HT-29 (cell line): Measurements from ENCODE around the gene ARHGAP6. TPM values are rescaled to one million over a fixed set of nuclear protein-coding genes. Genes with fewer than 3 reads are reported as not detected.
"Not testable (repeated sequence)": the region's sequence is repeated elsewhere in the genome, so short reads cannot be mapped to it uniquely, and the experiment has no call there.

ENCODE experiments used
- DNase-seq: peaks from one replicate; pipeline ENCODE4 v3.0.0-alpha.2; 2015; ENCODE audit warnings: low spot score
- total RNA-seq: library from RNA; depleted of rRNA; stranded (reverse); fragments of >200 nt; shearing (Covaris generic); gene quantifications from 2 replicates; pipeline ENCODE4 v1.2.3, GENCODE V29; 2014

The ARHGAP6 gene
- total RNA-seq, 1 experiment from 2014 or later = not detected

DNA sequence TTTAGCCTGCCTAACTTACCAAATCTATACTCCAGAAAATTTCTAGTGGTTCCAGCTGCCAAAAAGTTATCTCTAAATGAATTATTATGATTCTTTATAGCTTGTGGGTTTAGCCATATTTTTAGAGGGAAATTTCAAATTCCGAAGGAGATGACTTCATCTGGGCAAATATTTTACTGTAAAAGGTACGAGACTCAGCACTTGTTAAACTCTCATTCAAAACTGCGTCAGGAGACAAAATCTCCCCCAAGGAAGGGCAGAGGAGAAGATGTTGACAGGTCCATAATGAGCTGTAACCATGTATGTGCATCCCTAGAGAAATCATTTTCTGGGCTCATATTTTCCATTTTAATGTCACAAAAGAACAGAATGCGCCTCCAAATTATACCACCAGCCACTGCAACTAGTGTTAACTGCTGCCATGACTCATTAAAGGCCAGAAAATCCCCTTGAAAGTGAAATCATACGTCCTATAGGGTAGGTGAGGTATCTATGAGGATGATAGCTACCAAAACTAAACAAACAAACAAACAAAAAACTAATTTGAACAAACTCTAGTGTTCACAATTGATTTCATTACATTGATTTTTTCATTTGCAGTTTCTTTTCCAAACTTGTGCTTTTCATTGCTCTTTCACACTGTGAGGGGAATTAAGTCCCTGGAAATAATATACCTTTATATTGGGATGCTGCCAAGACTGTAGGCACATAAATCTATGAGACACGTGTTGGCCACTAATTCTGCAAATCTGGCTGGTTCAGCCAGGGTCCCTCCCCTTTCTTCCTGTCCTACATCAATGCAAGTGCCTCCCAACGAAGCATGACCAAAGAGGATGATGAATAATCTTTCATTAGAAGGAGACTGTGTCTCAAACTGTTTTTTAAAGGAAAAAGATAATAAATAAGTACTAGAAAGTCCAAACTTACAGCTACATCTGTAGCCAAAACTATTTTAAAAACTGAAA is 85.8 kb downstream of the ARHGAP6 start:
- no peak for DNase-seq

- not testable (repeated sequence) for DNase-seq
Observed at GRCh38 chrX:11578301-11578700, 87.4 kb downstream of the ARHGAP6 start.

- no peak for DNase-seq
Observed at GRCh38 chrX:11577603-11578002, 88.1 kb downstream of the ARHGAP6 start.

GRCh38 chrX:11575332-11575731 is 90.4 kb downstream of the ARHGAP6 start:
- DNase-seq = no peak

DNA sequence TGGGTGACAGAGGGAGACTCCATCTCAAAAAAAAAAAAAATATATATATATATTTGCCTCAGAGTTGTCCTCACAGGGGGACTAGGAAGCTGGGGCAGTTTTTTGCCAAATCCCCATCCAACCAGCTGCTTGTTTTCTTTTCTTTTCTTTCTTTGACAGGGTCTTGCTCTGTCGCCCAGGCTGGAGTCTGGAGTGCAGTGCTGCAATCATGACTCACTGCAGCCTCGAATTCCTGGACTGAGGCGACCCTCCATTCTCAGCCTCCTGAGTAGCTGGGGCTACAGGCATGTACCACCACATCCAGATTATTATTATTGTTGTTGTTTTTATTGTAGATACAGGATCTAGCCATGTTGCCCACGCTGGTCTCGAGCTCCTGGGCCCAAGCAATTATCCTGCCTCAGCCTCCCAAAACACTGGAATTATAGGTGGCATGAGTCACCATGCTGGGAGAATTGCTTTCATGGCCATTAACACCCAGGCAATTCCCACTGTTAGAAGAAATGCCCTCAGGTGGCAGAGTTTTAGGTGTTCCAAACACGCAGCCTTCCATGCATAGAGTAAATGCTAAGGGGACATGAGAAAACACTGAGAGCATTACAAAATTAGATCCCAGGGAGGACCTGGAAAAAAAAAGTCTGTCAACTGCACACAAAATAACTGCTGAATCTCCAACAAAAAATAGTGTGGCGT is 98.0 kb downstream of the ARHGAP6 start:
- no peak for DNase-seq

GRCh38 chrX:11566789-11567188 is 98.9 kb downstream of the ARHGAP6 start:
- DNase-seq = no peak

- DNase-seq = no peak
Observed at GRCh38 chrX:11566173-11566572, 99.5 kb downstream of the ARHGAP6 start.

DNA sequence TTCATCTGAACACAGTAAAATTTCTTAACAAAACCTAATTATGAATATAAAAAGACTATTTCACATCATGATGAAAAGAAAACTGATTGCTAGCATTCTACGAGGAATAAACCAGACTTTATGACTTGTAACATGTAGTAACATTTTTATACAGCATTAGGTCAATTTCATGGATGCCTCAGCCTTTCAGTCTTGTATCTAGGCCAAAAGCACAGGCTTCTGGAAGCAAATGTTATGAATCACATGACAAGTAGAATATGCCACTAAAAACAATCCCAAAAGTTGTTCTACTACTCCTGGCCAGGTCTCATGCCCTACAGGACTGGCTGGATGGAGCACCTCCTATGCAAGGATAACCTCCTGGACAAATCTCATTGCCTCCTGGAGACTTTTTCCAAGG is 101.2 kb downstream of the ARHGAP6 start:
- DNase-seq = no peak

DNA sequence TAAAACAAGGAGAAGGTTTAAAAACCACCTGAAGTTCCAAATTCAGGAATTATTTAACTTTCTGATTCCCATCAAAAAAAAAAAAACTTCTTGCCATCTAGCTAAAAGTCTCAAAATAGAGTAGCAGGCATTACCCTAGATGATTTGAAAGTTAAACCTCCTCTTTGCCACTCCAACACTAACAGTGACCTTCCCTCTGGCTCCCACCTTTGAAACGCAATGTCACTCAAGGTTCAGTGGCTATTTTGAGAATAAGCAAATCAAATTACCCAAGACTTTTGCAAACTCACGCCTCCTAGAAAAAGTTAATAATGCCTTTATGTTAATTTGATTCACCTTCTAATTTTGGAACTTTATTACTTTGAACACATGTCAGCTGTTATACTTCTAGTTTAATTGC is 103.2 kb downstream of the ARHGAP6 start:
- DNase-seq = no peak

GRCh38 chrX:11558972-11559371 is 106.7 kb downstream of the ARHGAP6 start:
- peak; percentile 50 for DNase-seq

- no peak for DNase-seq
Observed at GRCh38 chrX:11557120-11557519, 108.6 kb downstream of the ARHGAP6 start.

- DNase-seq = no peak
Observed at GRCh38 chrX:11555759-11556158, 110.0 kb downstream of the ARHGAP6 start.

DNA sequence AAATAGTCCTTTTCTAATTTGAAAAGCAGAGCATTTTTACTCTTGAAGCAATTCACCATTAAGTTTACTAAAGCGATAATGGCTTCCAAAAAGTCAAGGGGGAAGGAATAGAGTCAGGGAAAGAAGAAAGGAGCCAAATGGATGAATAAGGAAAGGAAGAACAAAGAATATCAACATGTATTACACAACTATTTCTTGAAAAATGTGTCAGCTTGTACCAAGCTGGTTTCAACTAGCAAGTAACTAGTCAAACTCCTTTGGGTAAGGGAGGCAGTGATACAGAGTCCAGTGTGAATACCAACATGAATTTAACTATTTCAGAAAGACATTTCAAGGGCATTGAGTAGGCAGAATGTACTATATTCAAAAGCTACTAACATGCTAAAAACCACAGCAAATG is 112.1 kb downstream of the ARHGAP6 start:
- no peak for DNase-seq

DNA sequence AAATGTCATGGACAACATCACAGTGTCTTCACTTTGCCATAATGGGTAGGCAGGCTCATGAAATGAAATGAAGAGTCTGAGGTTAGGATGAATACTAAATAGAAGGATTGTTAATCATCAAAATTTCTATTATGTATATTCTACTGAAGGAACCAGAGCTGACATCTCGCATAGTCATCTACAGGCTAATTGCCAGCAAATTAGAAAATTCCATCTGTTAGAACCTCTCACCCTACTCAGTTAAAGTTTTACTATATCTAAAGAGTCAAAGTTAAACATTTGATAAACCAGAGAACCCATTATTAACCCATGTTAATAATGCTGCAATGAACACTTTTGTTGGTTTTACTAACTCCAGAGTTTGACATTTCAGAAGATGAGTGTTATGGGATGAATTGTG is 114.6 kb downstream of the ARHGAP6 start:
- DNase-seq = no peak

DNA sequence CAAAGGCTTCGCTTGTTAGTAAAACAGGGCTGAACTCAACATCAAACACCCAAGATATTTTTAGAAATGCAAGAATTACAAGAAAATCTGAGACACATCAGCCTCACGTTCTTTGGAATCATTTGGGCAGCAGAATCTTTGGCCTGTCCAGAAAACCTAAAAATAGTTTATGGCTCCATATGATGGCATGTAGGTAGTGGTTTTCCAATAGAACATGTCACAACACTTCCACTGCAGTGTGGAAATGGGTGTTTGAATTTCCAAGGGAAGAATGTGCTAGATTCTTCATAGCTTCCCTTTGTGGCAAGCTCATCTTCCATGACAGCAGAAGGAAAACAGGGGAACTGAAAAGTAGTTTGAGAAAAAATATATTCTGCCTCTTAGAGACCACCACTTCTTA is 118.8 kb downstream of the ARHGAP6 start:
- DNase-seq = no peak

- DNase-seq = peak; percentile 3
Observed at GRCh38 chrX:11543249-11543648, 122.5 kb downstream of the ARHGAP6 start.

- DNase-seq = no peak
Observed at GRCh38 chrX:11541510-11541909, 124.2 kb downstream of the ARHGAP6 start.

DNA sequence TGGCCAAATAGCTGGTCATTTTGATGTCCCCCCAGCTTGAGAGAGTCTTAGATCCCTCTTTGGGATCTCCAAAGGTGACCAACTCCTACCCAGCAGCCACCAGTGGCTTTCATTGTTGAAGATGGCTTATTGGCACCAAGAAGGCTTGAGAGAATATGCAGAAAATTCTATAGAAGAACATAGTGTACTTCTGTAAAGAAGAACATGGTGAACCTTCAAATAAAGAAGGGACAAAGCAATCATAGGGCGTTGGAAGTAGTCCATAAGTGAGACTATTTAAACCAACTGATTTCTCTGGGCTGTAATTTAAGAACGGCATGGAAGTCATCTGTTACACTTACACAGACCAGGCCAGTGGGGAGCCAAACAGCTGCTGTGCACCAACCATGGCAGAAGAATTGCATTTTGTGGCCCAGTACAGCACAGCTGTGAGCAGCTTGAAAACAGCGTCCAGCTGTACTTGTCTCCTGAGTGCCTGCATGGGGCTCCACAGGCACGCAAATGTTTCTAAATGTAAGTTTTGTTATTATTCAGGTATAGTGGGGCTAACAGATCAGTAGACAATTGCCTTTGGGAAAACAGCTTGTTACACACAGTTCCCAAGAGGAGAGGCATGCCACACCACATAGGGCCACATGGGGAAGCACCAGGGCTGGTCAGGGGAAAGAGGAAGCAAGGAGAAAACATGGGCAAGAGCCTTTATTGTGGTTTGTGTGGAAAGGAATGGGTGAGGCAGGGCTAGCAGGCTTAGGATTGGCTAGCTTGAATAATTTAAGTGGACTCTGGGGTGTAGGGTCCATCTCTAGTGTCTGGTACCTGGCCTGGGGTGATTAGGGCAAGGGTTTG is 125.0 kb downstream of the ARHGAP6 start:
- DNase-seq = no peak

- no peak for DNase-seq
Observed at GRCh38 chrX:11537141-11537540, 128.6 kb downstream of the ARHGAP6 start.

GRCh38 chrX:11535156-11535919 is 130.4 kb downstream of the ARHGAP6 start:
- no peak for DNase-seq

DNA sequence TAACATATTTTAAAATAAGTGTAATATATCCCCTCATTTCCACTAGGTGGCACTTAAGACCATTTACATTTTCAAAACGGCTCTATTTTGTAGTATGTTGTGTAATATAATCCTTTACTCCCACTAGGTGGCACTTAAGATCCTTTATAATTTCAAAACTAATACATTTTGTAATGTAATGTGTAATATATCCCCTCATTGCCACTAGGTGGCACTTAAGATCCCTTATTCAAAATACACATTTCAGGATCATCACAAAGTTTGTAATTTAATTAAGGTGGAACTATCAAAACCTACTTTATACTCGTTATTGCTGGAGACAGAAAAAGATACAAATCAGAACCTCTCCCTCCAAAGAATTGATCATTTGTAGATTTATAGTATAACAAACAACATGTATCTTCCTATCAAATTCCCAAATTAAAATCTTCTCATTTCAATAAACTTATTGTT is 132.5 kb downstream of the ARHGAP6 start:
- DNase-seq = peak; percentile 68
